HG03045 (cell line): ENCODE results near the gene CCDC34.
A peak's percentile ranks its signal among the peaks of the same experiment; 100 is the strongest.

ENCODE experiments used
- ATAC-seq: cut with Tn5 transposase; IDR thresholded peaks from one replicate; pipeline ENCODE4 v1.9.1; 2021; ENCODE audit warnings: mild to moderate bottlenecking, moderate library complexity; ENCODE audit not compliant: unreplicated experiment

Gene CCDC34

GRCh38 chr11:27362749-27363575, at the start of gene CCDC34:
Gene CCDC34 (minus strand): TSS chr11:27363215. CDS start chr11:27363194, 21 bp downstream.
- ATAC-seq: peak; percentile 100

- ATAC-seq: no peak
These were observed 49.2 kb upstream of the CCDC34 start for GRCh38 chr11:27412192-27412691.

- ATAC-seq: no peak
These were observed 48.3 kb upstream of the CCDC34 start for GRCh38 chr11:27411328-27411727.

GRCh38 chr11:27410272-27410671, 47.3 kb upstream of the CCDC34 start:
- ATAC-seq: no peak

- ATAC-seq: no peak
These were observed 46.7 kb upstream of the CCDC34 start for GRCh38 chr11:27409742-27410141.

- ATAC-seq: no peak
These were observed 46.0 kb upstream of the CCDC34 start for GRCh38 chr11:27409049-27409448.

- ATAC-seq: no peak
These were observed 45.3 kb upstream of the CCDC34 start for GRCh38 chr11:27408246-27408800.

GRCh38 chr11:27406498-27407354, 43.7 kb upstream of the CCDC34 start:
- no peak for ATAC-seq

- no peak for ATAC-seq
These were observed 42.1 kb upstream of the CCDC34 start for GRCh38 chr11:27405134-27405533.

- ATAC-seq: no peak
These were observed 41.4 kb upstream of the CCDC34 start for GRCh38 chr11:27404427-27404826.

GRCh38 chr11:27403195-27403594, 40.2 kb upstream of the CCDC34 start:
- no peak for ATAC-seq

- no peak for ATAC-seq
These were observed 39.4 kb upstream of the CCDC34 start for GRCh38 chr11:27402450-27402849.

- ATAC-seq: no peak
These were observed 38.9 kb upstream of the CCDC34 start for GRCh38 chr11:27401833-27402316.

- no peak for ATAC-seq
These were observed 38.3 kb upstream of the CCDC34 start for GRCh38 chr11:27401280-27401832.

- no peak for ATAC-seq
These were observed 35.4 kb upstream of the CCDC34 start for GRCh38 chr11:27398400-27398770.

GRCh38 chr11:27397624-27398399, 34.8 kb upstream of the CCDC34 start:
- no peak for ATAC-seq

GRCh38 chr11:27396259-27396839, 33.3 kb upstream of the CCDC34 start:
- ATAC-seq: no peak

GRCh38 chr11:27395556-27396258, 32.7 kb upstream of the CCDC34 start:
- ATAC-seq: no peak

- ATAC-seq: no peak
These were observed 31.8 kb upstream of the CCDC34 start for GRCh38 chr11:27394781-27395228.
